Measurements from ENCODE around the gene RABGAP1. TPM values are rescaled to one million over a fixed set of nuclear protein-coding genes. Genes with fewer than 3 reads are reported as not detected.
A peak's percentile ranks its signal among the peaks of the same experiment; 100 is the strongest.

Gene RABGAP1
- polyA plus RNA-seq, 6 donors from 2014 or later: 27.6 to 37.9 (median 34.2) TPM

- H3K4me1 Mint-ChIP-seq: peaks cover 12 to 17% (median 15%) of the 10 kb centered on the region in 3 donors
- no peaks in the 10 kb centered on the region for H3K27me3 Mint-ChIP-seq
- DNase-seq (no peak), ATAC-seq (ENCODE audit: low read depth in 2 of 2) (no peak)
- peaks cover 33 to 45% of the 10 kb centered on the region in 2 donors for H3K36me3 Mint-ChIP-seq
- peak overlapping the region in 1 of 6 donors; percentile 65 for H3K27ac Mint-ChIP-seq
- no peaks in the 10 kb centered on the region for H3K9me3 Mint-ChIP-seq
- H3K4me3 Mint-ChIP-seq: no peak overlapping the region
Measured at GRCh38 chr9:123070198-123070597, 129.4 kb downstream of the RABGAP1 start.

GRCh38 chr9:123072407-123072995 lies 131.7 kb downstream of the RABGAP1 start:
- H3K36me3 Mint-ChIP-seq: peaks cover 13 to 29% of the 10 kb centered on the region in 2 donors
- ATAC-seq (ENCODE audit: low read depth in 2 of 2): no peak

GRCh38 chr9:123073441-123073840 lies 132.6 kb downstream of the RABGAP1 start:
- Mint-ChIP-seq H3K36me3 (peaks cover 11 to 26% of the 10 kb centered on the region in 2 donors), H3K27ac (peak overlapping the region in 1 of 6 donors; percentile 24), H3K9me3 (no peaks in the 10 kb centered on the region), H3K4me3 (no peak overlapping the region), H3K4me1 (peaks cover 12 to 17% (median 15%) of the 10 kb centered on the region in 3 donors), H3K27me3 (no peaks in the 10 kb centered on the region)
- no peak for ATAC-seq (ENCODE audit: low read depth in 2 of 2)
- no peak for DNase-seq

More at GRCh38 chr9:123072407-123072995, 131.7 kb downstream of the RABGAP1 start:
- no peak for DNase-seq
- no peaks in the 10 kb centered on the region for H3K9me3 Mint-ChIP-seq
- H3K27ac Mint-ChIP-seq: peak overlapping the region in 4 of 6 donors; percentile 3 to 43 (median 30)
- H3K27me3 Mint-ChIP-seq: no peaks in the 10 kb centered on the region
- no peak overlapping the region for H3K4me3 Mint-ChIP-seq
- peaks cover 12 to 17% (median 15%) of the 10 kb centered on the region in 3 donors for H3K4me1 Mint-ChIP-seq

- Mint-ChIP-seq H3K27me3 (no peaks in the 10 kb centered on the region), H3K4me1 (peaks cover 12 to 17% (median 15%) of the 10 kb centered on the region in 3 donors), H3K9me3 (no peaks in the 10 kb centered on the region), H3K36me3 (peaks cover 11 to 32% of the 10 kb centered on the region in 2 donors), H3K27ac (peak overlapping the region in 1 of 6 donors; percentile 8), H3K4me3 (no peak overlapping the region)
- no peak for DNase-seq
- ATAC-seq (ENCODE audit: low read depth in 2 of 2): no peak
Measured at GRCh38 chr9:123073991-123074422, 133.2 kb downstream of the RABGAP1 start.

GRCh38 chr9:123074628-123075027 lies 133.8 kb downstream of the RABGAP1 start:
- no peaks in the 10 kb centered on the region for H3K9me3 Mint-ChIP-seq
- peak overlapping the region in 1 of 6 donors; percentile 71 for H3K27ac Mint-ChIP-seq
- ATAC-seq (ENCODE audit: low read depth in 2 of 2) (no peak), DNase-seq (no peak)
- H3K4me3 Mint-ChIP-seq: no peak overlapping the region
- peaks cover 12 to 17% (median 15%) of the 10 kb centered on the region in 3 donors for H3K4me1 Mint-ChIP-seq
- no peaks in the 10 kb centered on the region for H3K27me3 Mint-ChIP-seq
- peaks cover 11 to 38% of the 10 kb centered on the region in 2 donors for H3K36me3 Mint-ChIP-seq

- no peak for DNase-seq
- ATAC-seq (ENCODE audit: low read depth in 2 of 2): no peak
- peaks cover 15 to 32% of the 10 kb centered on the region in 2 donors for H3K36me3 Mint-ChIP-seq
- no peaks in the 10 kb centered on the region for H3K27me3 Mint-ChIP-seq
- peaks cover 11 to 15% (median 14%) of the 10 kb centered on the region in 3 donors for H3K4me1 Mint-ChIP-seq
- H3K27ac Mint-ChIP-seq: peak overlapping the region in 1 of 6 donors; percentile 29
- no peaks in the 10 kb centered on the region for H3K9me3 Mint-ChIP-seq
- H3K4me3 Mint-ChIP-seq: no peak overlapping the region
Measured at GRCh38 chr9:123080444-123080843, 139.6 kb downstream of the RABGAP1 start.

- Mint-ChIP-seq H3K27me3 (no peaks in the 10 kb centered on the region), H3K4me1 (peaks cover 14 to 17% (median 15%) of the 10 kb centered on the region in 3 donors), H3K36me3 (peaks cover 20 to 32% of the 10 kb centered on the region in 2 donors), H3K27ac (peak overlapping the region in 3 of 6 donors; percentile 0 to 34 (median 14)), H3K9me3 (no peaks in the 10 kb centered on the region), H3K4me3 (no peak overlapping the region)
- DNase-seq (peak; percentile 29), ATAC-seq (ENCODE audit: low read depth in 2 of 2) (peak; percentile 40 to 60)
Measured at GRCh38 chr9:123081824-123082223, 141.0 kb downstream of the RABGAP1 start.

GRCh38 chr9:123083680-123084079 lies 142.9 kb downstream of the RABGAP1 start:
- no peak for ATAC-seq (ENCODE audit: low read depth in 2 of 2)
- H3K9me3 Mint-ChIP-seq: no peaks in the 10 kb centered on the region
- H3K36me3 Mint-ChIP-seq: peaks cover 20 to 29% of the 10 kb centered on the region in 2 donors
- H3K4me3 Mint-ChIP-seq: no peak overlapping the region
- H3K4me1 Mint-ChIP-seq: peaks cover 19 to 20% (median 20%) of the 10 kb centered on the region in 3 donors
- H3K27me3 Mint-ChIP-seq: no peaks in the 10 kb centered on the region
- H3K27ac Mint-ChIP-seq: peak overlapping the region in 2 of 6 donors; percentile 20 to 47
- DNase-seq: no peak

GRCh38 chr9:123084256-123084655 lies 143.4 kb downstream of the RABGAP1 start:
- H3K4me3 Mint-ChIP-seq: no peak overlapping the region
- H3K36me3 Mint-ChIP-seq: peaks cover 20 to 23% of the 10 kb centered on the region in 2 donors
- peaks cover 25 to 26% (median 25%) of the 10 kb centered on the region in 3 donors for H3K4me1 Mint-ChIP-seq
- H3K27ac Mint-ChIP-seq: peak overlapping the region in 2 of 6 donors; percentile 14 to 39
- H3K9me3 Mint-ChIP-seq: no peaks in the 10 kb centered on the region
- ATAC-seq (ENCODE audit: low read depth in 2 of 2): no peak
- no peaks in the 10 kb centered on the region for H3K27me3 Mint-ChIP-seq
- DNase-seq: no peak

- peaks cover 25 to 34% (median 34%) of the 10 kb centered on the region in 3 donors for H3K4me1 Mint-ChIP-seq
- H3K4me3 Mint-ChIP-seq: no peak overlapping the region
- H3K27ac Mint-ChIP-seq: peak overlapping the region in 3 of 6 donors; percentile 21 to 45 (median 42)
- H3K36me3 Mint-ChIP-seq: peaks cover 16 to 26% of the 10 kb centered on the region in 2 donors
- ATAC-seq (ENCODE audit: low read depth in 2 of 2): no peak
- DNase-seq: no peak
- no peaks in the 10 kb centered on the region for H3K9me3 Mint-ChIP-seq
- H3K27me3 Mint-ChIP-seq: no peaks in the 10 kb centered on the region
Measured at GRCh38 chr9:123085916-123086315, 145.1 kb downstream of the RABGAP1 start.

GRCh38 chr9:123087359-123087888 lies 146.6 kb downstream of the RABGAP1 start:
- Mint-ChIP-seq H3K36me3 (peaks cover 16 to 27% of the 10 kb centered on the region in 2 donors), H3K4me1 (peaks cover 22 to 35% (median 35%) of the 10 kb centered on the region in 3 donors)

GRCh38 chr9:123089040-123089439 lies 148.2 kb downstream of the RABGAP1 start:
- Mint-ChIP-seq H3K36me3 (peaks cover 11 to 27% of the 10 kb centered on the region in 2 donors), H3K4me3 (peak overlapping the region in 1 of 8 donors; percentile 47)

More at GRCh38 chr9:123087359-123087888, 146.6 kb downstream of the RABGAP1 start:
- ATAC-seq (ENCODE audit: low read depth in 2 of 2) (no peak), DNase-seq (no peak)
- Mint-ChIP-seq H3K4me3 (no peak overlapping the region), H3K9me3 (no peaks in the 10 kb centered on the region), H3K27me3 (no peaks in the 10 kb centered on the region), H3K27ac (peak overlapping the region in 1 of 6 donors; percentile 36)

GRCh38 chr9:123089790-123090189 lies 149.0 kb downstream of the RABGAP1 start:
- DNase-seq: no peak
- Mint-ChIP-seq H3K36me3 (peaks cover 3 to 22% of the 10 kb centered on the region in 2 donors), H3K4me3 (no peak overlapping the region), H3K4me1 (peaks cover 27 to 50% (median 48%) of the 10 kb centered on the region in 3 donors), H3K27ac (peak overlapping the region in 5 of 6 donors; percentile 27 to 81 (median 57)), H3K9me3 (no peaks in the 10 kb centered on the region), H3K27me3 (no peaks in the 10 kb centered on the region)
- peak; percentile 21 to 56 for ATAC-seq (ENCODE audit: low read depth in 2 of 2)

More at GRCh38 chr9:123089040-123089439, 148.2 kb downstream of the RABGAP1 start:
- Mint-ChIP-seq H3K9me3 (no peaks in the 10 kb centered on the region), H3K27me3 (no peaks in the 10 kb centered on the region), H3K4me1 (peaks cover 28 to 45% (median 45%) of the 10 kb centered on the region in 3 donors), H3K27ac (peak overlapping the region in 5 of 6 donors; percentile 15 to 85 (median 81))
- DNase-seq (no peak), ATAC-seq (ENCODE audit: low read depth in 2 of 2) (no peak)

All from naive B cell (primary cell).